Neuronal stem cell (in vitro differentiated cells): ENCODE data around the gene PDE1A.

Experiments used
- DNase-seq: peaks from one replicate; pipeline ENCODE4 v3.0.0-alpha.2; 2013; ENCODE audit warnings: low spot score
- H2AFZ ChIP-seq: one replicate; pipeline ENCODE4 v1.6.1; 2013; ENCODE audit warnings: mild to moderate bottlenecking, low read length, inconsistent platforms
- H2AK5ac ChIP-seq: 2 replicates; pipeline ENCODE4 v1.6.1; 2013; ENCODE audit warnings: low read depth, mild to moderate bottlenecking, inconsistent platforms, low read length, moderate library complexity, mixed read lengths
- H2BK120ac ChIP-seq: 2 replicates; pipeline ENCODE4 v1.6.1; 2013; ENCODE audit warnings: low read depth, mild to moderate bottlenecking, inconsistent platforms, low read length, moderate library complexity, mixed read lengths
- H2BK12ac ChIP-seq: one replicate; pipeline ENCODE4 v1.6.1; 2013; ENCODE audit warnings: low read length, inconsistent platforms
- H2BK15ac ChIP-seq: 2 replicates; pipeline ENCODE4 v1.6.1; 2013; ENCODE audit warnings: mild to moderate bottlenecking, low read length, inconsistent platforms, mixed read lengths
- H2BK5ac ChIP-seq: one replicate; pipeline ENCODE4 v1.6.1; 2013; ENCODE audit warnings: inconsistent platforms, mild to moderate bottlenecking, low read length, moderate library complexity
- H3K14ac ChIP-seq: one replicate; pipeline ENCODE4 v1.6.1; 2013; ENCODE audit warnings: low read length, inconsistent platforms
- H3K18ac ChIP-seq: 2 replicates; pipeline ENCODE4 v1.6.1; 2013; ENCODE audit warnings: low read length, inconsistent platforms
- H3K23ac ChIP-seq: 2 replicates; pipeline ENCODE4 v1.6.1; 2013; ENCODE audit warnings: low read depth, mild to moderate bottlenecking, mixed read lengths, low read length, inconsistent platforms; ENCODE audit not compliant: poor library complexity
- H3K27ac ChIP-seq: replicated peaks from 3 replicates; pipeline ENCODE4 v1.5.1; 2013; ENCODE audit warnings: low read length, inconsistent platforms
- H3K27me3 ChIP-seq, 3 experiments: 2 replicates each; pipeline ENCODE4 v1.6.1; 2013; ENCODE audit warnings: low read length in 3 of 3, mild to moderate bottlenecking in 2 of 3, inconsistent platforms in 1 of 3, low read depth in 1 of 3, mixed read lengths in 1 of 3, moderate library complexity in 1 of 3; ENCODE audit not compliant: control insufficient read depth in 3 of 3, insufficient read depth in 3 of 3
- H3K36me3 ChIP-seq, 2 donors: replicated peaks in 1 of 2; 2 replicates each; pipeline ENCODE4 v1.6.1; 2013; ENCODE audit warnings: low read length in 2 of 2; ENCODE audit not compliant: control insufficient read depth in 2 of 2, insufficient read depth in 2 of 2
- H3K4ac ChIP-seq: 2 replicates; pipeline ENCODE4 v1.6.1; 2013; ENCODE audit warnings: inconsistent platforms, mild to moderate bottlenecking, low read length, moderate library complexity
- H3K4me1 ChIP-seq, 2 donors: 1 replicate in 1 of 2; 2 replicates in 1 of 2; pipeline ENCODE4 v1.6.1; 2013; ENCODE audit warnings: low read length in 2 of 2, low read depth in 1 of 2; ENCODE audit not compliant: control insufficient read depth in 2 of 2, insufficient read depth in 1 of 2
- H3K4me2 ChIP-seq: one replicate; pipeline ENCODE4 v1.6.1; 2013; ENCODE audit warnings: mild to moderate bottlenecking, low read length, inconsistent platforms; ENCODE audit not compliant: insufficient read depth, poor library complexity, severe bottlenecking
- H3K4me3 ChIP-seq, 2 donors: 2 replicates each; pipeline ENCODE4 v1.5.1; 2013; ENCODE audit warnings: low read length in 2 of 2, mild to moderate bottlenecking in 2 of 2, inconsistent platforms in 1 of 2, moderate library complexity in 1 of 2
- H3K79me1 ChIP-seq: one replicate; pipeline ENCODE4 v1.6.1; 2013; ENCODE audit warnings: low read depth, mild to moderate bottlenecking, inconsistent platforms, low read length, moderate library complexity
- H3K9ac ChIP-seq: one replicate; pipeline ENCODE4 v1.6.1; 2013; ENCODE audit warnings: mild to moderate bottlenecking, low read depth, low read length, inconsistent platforms; ENCODE audit not compliant: poor library complexity
- H3K9me3 ChIP-seq, 2 donors: replicated peaks in 1 of 2; 2 replicates each; pipeline versions ENCODE3 to v1.6.1; 2013; ENCODE audit warnings: low read length in 2 of 2, mild to moderate bottlenecking in 2 of 2, inconsistent platforms in 1 of 2, low read depth in 1 of 2, mixed read lengths in 1 of 2, moderate library complexity in 1 of 2; ENCODE audit not compliant: control insufficient read depth in 2 of 2, insufficient read depth in 1 of 2
- H4K8ac ChIP-seq: one replicate; pipeline ENCODE4 v1.6.1; 2013; ENCODE audit warnings: low read depth, mild to moderate bottlenecking, inconsistent platforms, low read length, moderate library complexity
- H4K91ac ChIP-seq: one replicate; pipeline ENCODE4 v1.6.1; 2013; ENCODE audit warnings: low read length, low read depth, mild to moderate bottlenecking, inconsistent platforms; ENCODE audit not compliant: poor library complexity
- WGBS, 2 donors: extraction: QIAGEN DNeasy Blood & Tissue Kit; methylation state at CpG; one replicate each; pipeline ENCODE4 v1.1.7; 2013; ENCODE audit warnings: missing lambda C conversion rate in 2 of 2, mixed read lengths in 1 of 2; ENCODE audit not compliant: insufficient read length in 2 of 2, insufficient replicate concordance in 1 of 2; ENCODE audit errors: extremely low coverage in 2 of 2; 5-methylcytosine and 5-hydroxymethylcytosine counted together

PDE1A gene

GRCh38 chr2:182379241-182379640 is 47.6 kb downstream of the PDE1A start:
- WGBS, 2 donors = no CpG with 5 or more reads among the region's 1 CpG
- Histone ChIP-seq H3K14ac (no peak overlapping the region), H3K79me1 (no peaks in the 10 kb centered on the region), H2AFZ (no peak overlapping the region), H3K9ac (no peak overlapping the region), H2BK5ac (no peak overlapping the region), H3K4me2 (no peak overlapping the region), H3K4ac (no peak overlapping the region), H3K36me3 (no peaks in the 10 kb centered on the region), H3K18ac (no peak overlapping the region), H3K4me1 (no peaks in the 10 kb centered on the region), H3K4me3 (no peak overlapping the region), H2BK12ac (no peak overlapping the region), H4K8ac (no peak overlapping the region), H2BK15ac (no peak overlapping the region), H3K9me3 (peaks cover 4 to 28% of the 10 kb centered on the region in 2 donors), H4K91ac (no peak overlapping the region), H3K23ac (no peak overlapping the region), H2BK120ac (no peak overlapping the region), H2AK5ac (no peak overlapping the region), H3K27ac (no peak overlapping the region), H3K27me3 (no peaks in the 10 kb centered on the region)
- DNase-seq = no peak

GRCh38 chr2:182378759-182379158 is 48.1 kb downstream of the PDE1A start:
- Histone ChIP-seq H2BK12ac (no peak overlapping the region), H3K4me3 (no peak overlapping the region), H3K14ac (no peak overlapping the region), H2BK5ac (no peak overlapping the region), H3K4me2 (no peak overlapping the region), H3K4me1 (no peaks in the 10 kb centered on the region), H2BK120ac (no peak overlapping the region), H3K36me3 (no peaks in the 10 kb centered on the region), H4K91ac (no peak overlapping the region), H3K23ac (no peak overlapping the region), H4K8ac (no peak overlapping the region), H3K4ac (no peak overlapping the region), H3K9ac (no peak overlapping the region), H2AFZ (no peak overlapping the region), H3K27me3 (no peaks in the 10 kb centered on the region), H2BK15ac (no peak overlapping the region), H3K79me1 (no peaks in the 10 kb centered on the region), H2AK5ac (no peak overlapping the region), H3K27ac (no peak overlapping the region), H3K18ac (no peak overlapping the region), H3K9me3 (peaks cover 1 to 27% of the 10 kb centered on the region in 2 donors)
- no CpG with 5 or more reads among the region's 2 CpGs for WGBS, 2 donors
- no peak for DNase-seq

DNA sequence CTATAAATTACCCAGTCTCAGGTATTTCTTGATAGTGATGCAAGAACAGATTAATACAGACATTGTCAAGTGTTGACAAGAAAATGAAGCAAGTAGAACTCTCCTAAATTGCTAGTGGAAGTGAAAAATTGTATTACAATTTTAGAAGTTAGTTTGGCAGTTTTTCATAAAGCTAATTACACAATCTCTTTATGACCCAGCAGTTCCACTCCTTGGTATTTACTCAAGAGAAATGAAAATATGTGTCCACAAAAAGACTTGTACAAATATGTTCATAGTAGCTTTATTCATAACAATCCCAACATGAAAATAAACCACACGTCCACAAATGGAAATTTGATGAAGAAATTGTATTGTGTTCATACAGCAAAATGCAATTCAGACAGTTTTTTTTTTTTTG is 49.4 kb downstream of the PDE1A start:
- no peak overlapping the region for H3K18ac ChIP-seq
- H3K4me2 ChIP-seq = no peak overlapping the region
- H2AFZ ChIP-seq = no peak overlapping the region
- no peak for DNase-seq
- no peak overlapping the region for H4K8ac ChIP-seq
- no peaks in the 10 kb centered on the region for H3K36me3 ChIP-seq
- H2BK12ac ChIP-seq = no peak overlapping the region
- H2BK5ac ChIP-seq = no peak overlapping the region
- H2AK5ac ChIP-seq = no peak overlapping the region
- H3K27me3 ChIP-seq = no peaks in the 10 kb centered on the region
- H3K27ac ChIP-seq = no peak overlapping the region
- H3K9me3 ChIP-seq = peaks cover 0 to 32% of the 10 kb centered on the region in 2 donors
- no peak overlapping the region for H3K23ac ChIP-seq
- peaks cover 0 to 4% of the 10 kb centered on the region in 2 donors for H3K4me1 ChIP-seq
- no peak overlapping the region for H2BK15ac ChIP-seq
- no peaks in the 10 kb centered on the region for H3K79me1 ChIP-seq
- no CpG with 5 or more reads among the region's 1 CpG for WGBS, 2 donors
- H4K91ac ChIP-seq = no peak overlapping the region
- no peak overlapping the region for H2BK120ac ChIP-seq
- no peak overlapping the region for H3K4me3 ChIP-seq
- no peak overlapping the region for H3K14ac ChIP-seq
- no peak overlapping the region for H3K9ac ChIP-seq
- H3K4ac ChIP-seq = no peak overlapping the region

GRCh38 chr2:182375862-182376261 is 51.0 kb downstream of the PDE1A start:
- H3K4me1 ChIP-seq = peaks cover 0 to 4% of the 10 kb centered on the region in 2 donors
- no peak overlapping the region for H3K4me2 ChIP-seq
- no peaks in the 10 kb centered on the region for H3K79me1 ChIP-seq
- no peak overlapping the region for H4K8ac ChIP-seq
- H3K27ac ChIP-seq = no peak overlapping the region
- no CpG with 5 or more reads among the region's 1 CpG for WGBS, 2 donors
- peaks cover 0 to 35% of the 10 kb centered on the region in 2 donors for H3K9me3 ChIP-seq
- H3K18ac ChIP-seq = no peak overlapping the region
- no peak overlapping the region for H3K14ac ChIP-seq
- H3K23ac ChIP-seq = no peak overlapping the region
- H2BK12ac ChIP-seq = no peak overlapping the region
- no peak overlapping the region for H2BK15ac ChIP-seq
- no peak overlapping the region for H2BK120ac ChIP-seq
- H3K9ac ChIP-seq = no peak overlapping the region
- no peak overlapping the region for H3K4me3 ChIP-seq
- H3K4ac ChIP-seq = no peak overlapping the region
- H4K91ac ChIP-seq = no peak overlapping the region
- no peak overlapping the region for H2BK5ac ChIP-seq
- no peak overlapping the region for H2AFZ ChIP-seq
- no peak for DNase-seq
- H3K36me3 ChIP-seq = no peaks in the 10 kb centered on the region
- no peaks in the 10 kb centered on the region for H3K27me3 ChIP-seq
- H2AK5ac ChIP-seq = no peak overlapping the region
